HCT116 (cell line): ENCODE results near the gene FRMPD1. TPM values are rescaled to one million over a fixed set of nuclear protein-coding genes. Genes with fewer than 3 reads are reported as not detected.

Experiments used
- ATAC-seq: fragments of 200-7000 bp; cut with Tn5 transposase; 2 replicates; pipeline ENCODE4 v1.9.1; 2020; ENCODE audit warnings: mild to moderate bottlenecking, moderate library complexity
- BruUV-seq: library from RNA; stranded (reverse); fragments of 400-500 nt; replicated peaks from 2 replicates; lab custom pipeline; 2021; lab: Mats Ljungman, UMichigan
- CTCF ChIA-PET: fragments of 300-600 bp; sonication (Branson Sonifier 250); formaldehyde crosslinking; loops from one replicate; lab custom pipeline; 2021; ENCODE audit warnings: antibody characterized with exemption; lab: Charles Lee
- POLR2A ChIA-PET: fragments of 300-600, 350-600 bp; sonication (Branson Sonifier 250); formaldehyde crosslinking; loops from one replicate; lab custom pipeline; 2021; ENCODE audit warnings: antibody characterized with exemption; lab: Charles Lee
- RAD21 ChIA-PET, 2 experiments: fragments of 300-600 bp; sonication (Branson Sonifier 250); formaldehyde crosslinking; loops; one replicate each; lab custom pipeline; 2023; ENCODE audit warnings: low total read pairs in 2 of 2; ENCODE audit not compliant: uncharacterized antibody in 2 of 2, unreplicated experiment in 2 of 2, low non-redundant PET in 1 of 2; lab: Charles Lee
- DNase-seq: peaks from one replicate; pipeline ENCODE4 v3.0.0-alpha.2; 2010; ENCODE audit warnings: low read depth, low spot score
- H2AFZ ChIP-seq: fragments of 200-600 bp; shearing (Covaris generic), sonication (generic); 2 replicates; pipeline ENCODE4 v1.6.1; 2017; ENCODE audit warnings: low read depth, mixed run types, mixed read lengths, antibody characterized with exemption, low read length; ENCODE audit not compliant: poor library complexity, severe bottlenecking
- H3K27ac ChIP-seq: 2 replicates; pipeline ENCODE4 v1.5.1; 2012; ENCODE audit warnings: low read depth, low read length
- H3K27me3 ChIP-seq: fragments of 200-600 bp; sonication (generic); 2 replicates; pipeline ENCODE4 v1.6.1; 2016; ENCODE audit warnings: mixed run types, low read length, mixed read lengths; ENCODE audit not compliant: insufficient read depth
- H3K36me3 ChIP-seq, 2 experiments: fragments of 200-500 bp in 1 of 2; fragments of 200-600 bp in 1 of 2; sonication (Bioruptor generic) in 1 of 2; sonication (generic) in 1 of 2; 2 replicates each; pipeline versions ENCODE4 v1.5.1 to v1.6.1; 2014 to 2016; ENCODE audit warnings: low read length in 2 of 2, inconsistent platforms in 1 of 2, mixed read lengths in 1 of 2, mixed run types in 1 of 2; ENCODE audit not compliant: insufficient read depth in 2 of 2, control insufficient read depth in 1 of 2
- H3K4me1 ChIP-seq, 2 experiments: fragments of 200-600 bp in 1 of 2; sonication (generic) in 1 of 2; 2 replicates each; pipeline versions ENCODE4 v1.5.1 to v1.6.1; 2012 to 2017; ENCODE audit warnings: low read length in 2 of 2, inconsistent platforms in 1 of 2, mild to moderate bottlenecking in 1 of 2, mixed read lengths in 1 of 2, mixed run types in 1 of 2, moderate library complexity in 1 of 2; ENCODE audit not compliant: insufficient read depth in 2 of 2, control insufficient read depth in 1 of 2
- H3K4me2 ChIP-seq: fragments of 200-600 bp; sonication (generic); 2 replicates; pipeline ENCODE4 v1.6.1; 2017; ENCODE audit warnings: mixed run types, low read length, mixed read lengths
- H3K4me3 ChIP-seq, 2 experiments: fragments of 200-600 bp in 1 of 2; sonication (generic) in 1 of 2; replicated peaks in 1 of 2; 2 replicates each; pipeline ENCODE4 v1.5.1; 2011 to 2016; ENCODE audit warnings: low read length in 2 of 2, control low read depth in 1 of 2, low read depth in 1 of 2, mild to moderate bottlenecking in 1 of 2, mixed read lengths in 1 of 2, mixed run types in 1 of 2
- H3K79me2 ChIP-seq: fragments of 200-600 bp; sonication (generic); 2 replicates; pipeline ENCODE4 v1.6.1; 2017; ENCODE audit warnings: mild to moderate bottlenecking, mixed run types, low read length, moderate library complexity, mixed read lengths; ENCODE audit not compliant: insufficient read depth
- H3K9ac ChIP-seq: fragments of 200-600 bp; sonication (generic); 2 replicates; pipeline ENCODE4 v1.6.1; 2016; ENCODE audit warnings: low read length, mixed read lengths
- H3K9me2 ChIP-seq: fragments of 200-600 bp; sonication (generic), shearing (Covaris generic); 2 replicates; pipeline ENCODE4 v1.6.1; 2017; ENCODE audit warnings: mixed run types, mild to moderate bottlenecking, moderate library complexity; ENCODE audit not compliant: insufficient read depth
- H3K9me3 ChIP-seq, 2 experiments: fragments of 200-500 bp in 1 of 2; fragments of 200-600 bp in 1 of 2; sonication (Bioruptor generic) in 1 of 2; sonication (generic) in 1 of 2; 2 replicates each; pipeline ENCODE4 v1.6.1; 2014 to 2017; ENCODE audit warnings: low read length in 2 of 2, mixed read lengths in 2 of 2, inconsistent platforms in 1 of 2, low read depth in 1 of 2, mild to moderate bottlenecking in 1 of 2, mixed run types in 1 of 2, moderate library complexity in 1 of 2; ENCODE audit not compliant: control insufficient read depth in 1 of 2, insufficient read depth in 1 of 2
- H4K20me1 ChIP-seq: fragments of 200-600 bp; sonication (generic), shearing (Covaris generic); 2 replicates; pipeline ENCODE4 v1.6.1; 2017; ENCODE audit warnings: mixed run types, mild to moderate bottlenecking, moderate library complexity; ENCODE audit not compliant: insufficient read depth
- ATF3 ChIP-seq: IDR thresholded peaks from 2 replicates; pipeline ENCODE4 v1.6.1; 2012
- CEBPB ChIP-seq: IDR thresholded peaks from 2 replicates; pipeline ENCODE4 v1.6.1; 2012; ENCODE audit warnings: low read depth
- EGR1 ChIP-seq: IDR thresholded peaks from 2 replicates; pipeline ENCODE4 v1.6.1; 2012; ENCODE audit warnings: low read depth
- ELF1 ChIP-seq: IDR thresholded peaks from 2 replicates; pipeline ENCODE4 v1.6.1; 2012; ENCODE audit warnings: low read depth, borderline replicate concordance
- EZH2phosphoT487 ChIP-seq: fragments of 200-600 bp; IDR thresholded peaks from 2 replicates; pipeline ENCODE4 v1.6.1; 2018; ENCODE audit warnings: antibody characterized with exemption, borderline replicate concordance
- FOSL1 ChIP-seq: IDR thresholded peaks from 2 replicates; pipeline ENCODE4 v1.6.1; 2012; ENCODE audit warnings: low read depth
- JUND ChIP-seq: IDR thresholded peaks from 2 replicates; pipeline ENCODE4 v1.6.1; 2012
- POLR2AphosphoS5 ChIP-seq: IDR thresholded peaks from 2 replicates; pipeline ENCODE4 v1.6.1; 2011; ENCODE audit warnings: mild to moderate bottlenecking, low read depth, low read length, moderate library complexity
- REST ChIP-seq: IDR thresholded peaks from 2 replicates; pipeline ENCODE4 v1.6.1; 2012; ENCODE audit warnings: low read depth
- SIN3A ChIP-seq: IDR thresholded peaks from 2 replicates; pipeline ENCODE4 v1.6.1; 2012; ENCODE audit warnings: low read depth
- SP1 ChIP-seq: IDR thresholded peaks from 2 replicates; pipeline ENCODE4 v1.6.1; 2012; ENCODE audit warnings: low read depth
- SRF ChIP-seq: IDR thresholded peaks from 2 replicates; pipeline ENCODE4 v1.6.1; 2012; ENCODE audit warnings: low read depth
- ZFX ChIP-seq: fragments of 450-650 bp; IDR thresholded peaks from 2 replicates; pipeline ENCODE4 v1.6.1; 2017
- intact Hi-C: fragments of 100-400 bp; cut with micrococcal nuclease; formaldehyde crosslinking; loops from 2 replicates; pipeline ENCODE4 v1.10.0; 2022
- total RNA-seq: library from RNA; stranded (reverse); gene quantifications from one replicate; pipeline ENCODE4 v1.2.1, GENCODE V29; 2021; ENCODE audit not compliant: unreplicated experiment

Gene FRMPD1
- total RNA-seq, 1 experiment from 2014 or later: 0.52 TPM

GRCh38 chr9:37753489-37754190 lies 102.9 kb downstream of the FRMPD1 start, which contains the start of gene TRMT10B:
Gene TRMT10B (plus strand): TSS chr9:37753805. CDS start chr9:37761932, 8,127 bp downstream.
- Histone ChIP-seq H3K4me1 (peaks cover 5 to 27% of the 10 kb centered on the region in 2 experiments; a peak in 3 of 4 replicates), H3K9me3 (no peaks in the 10 kb centered on the region), H3K27me3 (no peaks in the 10 kb centered on the region), H4K20me1 (no peaks in the 10 kb centered on the region), H2AFZ (peak within 1 kb of the TSS; percentile 75), H3K4me3 (peak within 1 kb of the TSS; percentile 79 to 85), H3K9me2 (no peaks in the 10 kb centered on the region), H3K79me2 (peaks cover 9% of the 10 kb centered on the region; the same call in 1 of the 2 replicates), H3K36me3 (no peaks in the 10 kb centered on the region), H3K4me2 (peak within 1 kb of the TSS; percentile 81)
- ChIA-PET RAD21 (no interaction called here), CTCF (no interaction called here), POLR2A (no interaction called here)
- intact Hi-C loops: loop anchor here (10.0 kb wide), 1 partner anchor 101 kb away; no protein-coding TSS in a partner anchor
- peak; percentile 39 for DNase-seq
- BruUV-seq: TSS peak; percentile 77
- TF ChIP-seq ATF3 (no peak), JUND (no peak), POLR2AphosphoS5 (peak; percentile 83), ZFX (peak; percentile 59), SP1 (no peak), EGR1 (peak; percentile 24; the same call in 1 of the 2 replicates), SRF (no peak), EZH2phosphoT487 (no peak), ELF1 (peak; percentile 38; the same call in 1 of the 2 replicates), SIN3A (0 out of 2 replicates have a peak, but pooled peaks have one; percentile 20), FOSL1 (no peak), REST (no peak), CEBPB (peak; percentile 71)
- TF ChIP-seq, all 23 proteins: peak for 6
- Histone ChIP-seq H3K27ac (peak within 1 kb of the TSS; percentile 55), H3K9ac (peak within 1 kb of the TSS; percentile 74)
- peak; percentile 91 for ATAC-seq
